Activated CD4-positive, alpha-beta memory T cell treated with anti-CD3 and anti-CD28 coated beads for 36 hours (primary cell): ENCODE results near the gene XCL1. TPM values are rescaled to one million over a fixed set of nuclear protein-coding genes. Genes with fewer than 3 reads are reported as not detected.
"Not testable (repeated sequence)": the region's sequence is repeated elsewhere in the genome, so short reads cannot be mapped to it uniquely, and the experiment has no call there.

Experiments
- CTCF ChIA-PET: fragments of 350-600 bp; sonication (Branson Sonifier 250); formaldehyde crosslinking; loops from one replicate; lab custom pipeline; 2021; ENCODE audit warnings: antibody characterized with exemption, inconsistent platforms; lab: Charles Lee
- POLR2A ChIA-PET: fragments of 350-600 bp; sonication (Branson Sonifier 250); formaldehyde crosslinking; loops from one replicate; lab custom pipeline; 2021; ENCODE audit warnings: antibody characterized with exemption; lab: Charles Lee
- DNase-seq: peaks from one replicate; pipeline ENCODE4 v3.0.0-alpha.2; 2020
- H3K27ac Mint-ChIP-seq: one replicate; pipeline ENCODE4 v1.8.0; 2021; ENCODE audit warnings: mixed read lengths
- H3K27me3 Mint-ChIP-seq: one replicate; pipeline ENCODE4 v1.8.0; 2021; ENCODE audit warnings: mixed read lengths
- H3K36me3 Mint-ChIP-seq: one replicate; pipeline ENCODE4 v1.8.0; 2021; ENCODE audit warnings: mixed read lengths
- H3K4me1 Mint-ChIP-seq: one replicate; pipeline ENCODE4 v1.8.0; 2021; ENCODE audit warnings: low read depth, mixed read lengths
- H3K4me3 Mint-ChIP-seq: one replicate; pipeline ENCODE4 v1.8.0; 2021; ENCODE audit warnings: mild to moderate bottlenecking, mixed read lengths
- H3K9me3 Mint-ChIP-seq: one replicate; pipeline ENCODE4 v1.8.0; 2021; ENCODE audit warnings: mixed read lengths
- intact Hi-C: fragments of 100-400 bp; cut with micrococcal nuclease; formaldehyde crosslinking; loops from one replicate; pipeline ENCODE4 v1.15.1; 2023
- total RNA-seq, 2 experiments: library from RNA; stranded (reverse); gene quantifications; one replicate each; pipeline ENCODE4 v1.2.3, GENCODE V29; 2021

The XCL1 gene
- 1 to 10 TPM in 1 of 2 experiments, under 1 TPM in 1; 0.97 to 1.2 TPM for total RNA-seq

DNA sequence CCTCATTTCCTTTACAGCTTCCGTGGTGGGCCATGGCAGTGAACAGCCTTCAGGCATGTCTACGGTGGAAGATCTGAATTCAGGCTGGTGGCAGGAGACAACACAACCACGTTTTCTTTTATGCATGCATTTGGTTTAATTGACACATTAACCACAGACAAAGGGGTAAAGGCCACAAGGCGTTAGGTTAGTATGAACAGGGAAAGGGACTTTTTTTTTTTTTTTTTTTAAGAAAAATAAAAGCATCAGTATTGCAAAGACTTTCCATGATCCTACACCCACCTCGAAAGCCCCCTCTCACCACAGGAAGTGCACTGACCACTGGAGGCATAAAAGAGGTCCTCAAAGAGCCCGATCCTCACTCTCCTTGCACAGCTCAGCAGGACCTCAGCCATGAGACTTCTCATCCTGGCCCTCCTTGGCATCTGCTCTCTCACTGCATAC lies at the start of gene XCL1:
TSS of gene XCL1 (plus strand) at position 361 of the 444 bp plus-strand sequence. CDS start at position 394, 33 bp downstream.
- H3K36me3 Mint-ChIP-seq, intact Hi-C loops, POLR2A ChIA-PET, H3K27me3 Mint-ChIP-seq, CTCF ChIA-PET, H3K27ac Mint-ChIP-seq, H3K4me3 Mint-ChIP-seq, H3K9me3 Mint-ChIP-seq: not testable (repeated sequence)
- DNase-seq, result peak; percentile 15
- peaks cover 18% of the 10 kb centered on the region for H3K4me1 Mint-ChIP-seq

DNA sequence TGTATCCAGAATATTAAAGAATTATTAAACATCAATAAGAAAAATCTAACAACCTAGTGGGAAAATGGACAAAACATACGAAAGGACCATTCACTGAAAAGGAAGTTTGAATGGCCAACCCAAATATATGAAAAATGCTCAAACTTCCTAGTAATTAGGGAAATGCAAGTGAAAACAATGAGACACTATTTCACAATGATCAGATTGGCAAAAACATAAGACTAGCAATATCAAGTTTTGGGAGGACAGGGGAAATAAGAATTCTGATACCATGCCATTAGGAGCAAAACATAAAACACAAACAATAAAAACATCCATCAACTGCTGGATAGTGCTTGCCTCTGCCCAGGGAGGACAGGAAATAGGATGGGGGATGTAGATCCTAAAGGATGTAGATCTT lies 46.9 kb upstream of the XCL1 start:
- Mint-ChIP-seq H3K36me3 (no peaks in the 10 kb centered on the region), H3K9me3 (no peaks in the 10 kb centered on the region), H3K4me1 (peaks cover 38% of the 10 kb centered on the region), H3K27me3 (no peaks in the 10 kb centered on the region), H3K4me3 (no peak overlapping the region), H3K27ac (no peak overlapping the region)
- DNase-seq, result no peak
- POLR2A ChIA-PET, result no interaction called here
- intact Hi-C loops, result no loop called here
- CTCF ChIA-PET, result no interaction called here

DNA sequence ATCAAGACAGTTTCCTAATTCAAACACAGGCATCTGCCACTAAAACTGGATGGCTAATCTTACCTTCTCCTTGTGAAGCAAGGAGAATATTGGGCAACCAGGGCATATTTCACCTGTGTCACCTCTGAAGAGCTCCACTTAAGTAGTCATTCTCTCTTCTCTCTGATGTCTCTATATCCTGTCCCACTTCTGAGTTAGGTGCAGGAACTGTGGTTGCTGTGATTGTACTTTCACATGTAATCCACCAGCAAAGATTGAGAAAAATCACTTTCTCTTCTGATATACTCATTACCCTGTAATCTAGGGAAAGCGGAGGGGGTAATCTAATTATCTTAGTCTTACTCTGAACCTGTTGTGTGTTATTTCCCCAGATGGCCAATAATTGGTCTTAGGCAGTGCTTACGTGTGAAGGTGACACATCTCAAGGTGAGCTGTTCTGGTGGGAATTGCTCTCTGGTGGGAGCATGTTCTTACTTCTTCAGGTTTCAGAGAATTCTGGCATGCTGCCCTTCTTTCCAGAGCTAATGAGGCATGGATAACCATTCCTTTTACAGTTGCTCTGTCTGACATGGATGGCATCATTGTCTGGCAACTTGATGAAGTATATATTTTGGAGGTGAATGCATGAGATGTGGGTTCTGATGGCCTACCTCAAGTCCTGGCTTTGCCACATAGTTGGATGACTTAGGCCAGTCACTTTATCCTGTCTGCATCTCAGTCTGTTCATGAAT lies 44.6 kb upstream of the XCL1 start:
- DNase-seq, result no peak
- no peak overlapping the region for H3K27ac Mint-ChIP-seq
- CTCF ChIA-PET, result interaction anchor here (1.3 kb wide), 1 partner anchor 92 kb away, joined by 4 read pairs; no protein-coding TSS in a partner anchor
- H3K4me1 Mint-ChIP-seq, result peaks cover 57% of the 10 kb centered on the region
- no peaks in the 10 kb centered on the region for H3K9me3 Mint-ChIP-seq
- H3K36me3 Mint-ChIP-seq, result no peaks in the 10 kb centered on the region
- H3K27me3 Mint-ChIP-seq, result no peaks in the 10 kb centered on the region
- POLR2A ChIA-PET, result interaction anchor here (1.5 kb wide), 1 partner anchor 13 kb away, joined by 4 read pairs; no protein-coding TSS in a partner anchor
- intact Hi-C loops, result loop anchor here (1.0 to 10.0 kb wide), 3 partner anchors 11 to 1163 kb away; no protein-coding TSS in a partner anchor
- no peak overlapping the region for H3K4me3 Mint-ChIP-seq

- DNase-seq, result no peak
- peak overlapping the region; percentile 25 for H3K27ac Mint-ChIP-seq
- peaks cover 8% of the 10 kb centered on the region for H3K9me3 Mint-ChIP-seq
- peaks cover 4% of the 10 kb centered on the region for H3K36me3 Mint-ChIP-seq
- H3K27me3 Mint-ChIP-seq, result no peaks in the 10 kb centered on the region
- peaks cover 64% of the 10 kb centered on the region for H3K4me1 Mint-ChIP-seq
- CTCF ChIA-PET, result interaction anchor here (1.1 kb wide), 1 partner anchor 193 kb away, joined by 6 read pairs; no protein-coding TSS in a partner anchor
- POLR2A ChIA-PET, result no interaction called here
- intact Hi-C loops, result loop anchor here (10.0 kb wide), 1 partner anchor 1159 kb away; no protein-coding TSS in a partner anchor
- no peak overlapping the region for H3K4me3 Mint-ChIP-seq
These were observed 40.9 kb upstream of the XCL1 start for GRCh38 chr1:168535536-168535935.

GRCh38 chr1:168540798-168541197 lies 35.6 kb upstream of the XCL1 start:
- H3K4me3 Mint-ChIP-seq, DNase-seq: not testable (repeated sequence)

GRCh38 chr1:168542978-168543377 lies 33.4 kb upstream of the XCL1 start:
- intact Hi-C loops, DNase-seq, H3K36me3 Mint-ChIP-seq, H3K4me1 Mint-ChIP-seq, POLR2A ChIA-PET, H3K27me3 Mint-ChIP-seq, H3K9me3 Mint-ChIP-seq, H3K27ac Mint-ChIP-seq, H3K4me3 Mint-ChIP-seq: not testable (repeated sequence)
- CTCF ChIA-PET, result interaction anchor here (1.2 kb wide), 1 partner anchor 104 kb away, joined by 3 read pairs; no protein-coding TSS in a partner anchor

More at GRCh38 chr1:168540798-168541197, 35.6 kb upstream of the XCL1 start:
- POLR2A ChIA-PET, H3K9me3 Mint-ChIP-seq, H3K36me3 Mint-ChIP-seq, CTCF ChIA-PET, intact Hi-C loops, H3K27me3 Mint-ChIP-seq, H3K27ac Mint-ChIP-seq: not testable (repeated sequence)
- peaks cover 26% of the 10 kb centered on the region for H3K4me1 Mint-ChIP-seq

- POLR2A ChIA-PET, H3K36me3 Mint-ChIP-seq, H3K4me1 Mint-ChIP-seq, H3K27me3 Mint-ChIP-seq, H3K4me3 Mint-ChIP-seq, DNase-seq, intact Hi-C loops, H3K9me3 Mint-ChIP-seq, H3K27ac Mint-ChIP-seq: not testable (repeated sequence)
- CTCF ChIA-PET, result interaction anchor here (1.2 kb wide), 1 partner anchor 105 kb away, joined by 3 read pairs; no protein-coding TSS in a partner anchor
These were observed 32.4 kb upstream of the XCL1 start, which contains the start of gene XCL2 for GRCh38 chr1:168543840-168544498. Gene XCL2 (minus strand): TSS chr1:168543997. CDS start chr1:168543964, 33 bp downstream.

- DNase-seq, POLR2A ChIA-PET, H3K27me3 Mint-ChIP-seq, H3K4me3 Mint-ChIP-seq, H3K4me1 Mint-ChIP-seq, intact Hi-C loops, H3K9me3 Mint-ChIP-seq, H3K36me3 Mint-ChIP-seq, H3K27ac Mint-ChIP-seq, CTCF ChIA-PET: not testable (repeated sequence)
These were observed 30.5 kb upstream of the XCL1 start for GRCh38 chr1:168545678-168546552.

GRCh38 chr1:168546553-168546895 lies 29.9 kb upstream of the XCL1 start:
- H3K4me1 Mint-ChIP-seq, H3K9me3 Mint-ChIP-seq, POLR2A ChIA-PET, CTCF ChIA-PET, intact Hi-C loops, H3K4me3 Mint-ChIP-seq, H3K36me3 Mint-ChIP-seq, H3K27ac Mint-ChIP-seq, H3K27me3 Mint-ChIP-seq, DNase-seq: not testable (repeated sequence)

GRCh38 chr1:168550971-168551370 lies 25.4 kb upstream of the XCL1 start:
- peaks cover 9% of the 10 kb centered on the region for H3K9me3 Mint-ChIP-seq

GRCh38 chr1:168551688-168552087 lies 24.7 kb upstream of the XCL1 start:
- CTCF ChIA-PET, result no interaction called here
- no peaks in the 10 kb centered on the region for H3K27me3 Mint-ChIP-seq
- POLR2A ChIA-PET, result no interaction called here
- no peaks in the 10 kb centered on the region for H3K36me3 Mint-ChIP-seq
- no peak overlapping the region for H3K27ac Mint-ChIP-seq
- peaks cover 7% of the 10 kb centered on the region for H3K9me3 Mint-ChIP-seq
- H3K4me1 Mint-ChIP-seq, result peaks cover 3% of the 10 kb centered on the region
- H3K4me3 Mint-ChIP-seq, result no peak overlapping the region
- DNase-seq, result no peak
- intact Hi-C loops, result no loop called here

More at GRCh38 chr1:168550971-168551370, 25.4 kb upstream of the XCL1 start:
- POLR2A ChIA-PET, result no interaction called here
- peaks cover 3% of the 10 kb centered on the region for H3K4me1 Mint-ChIP-seq
- H3K4me3 Mint-ChIP-seq, result no peak overlapping the region
- no peaks in the 10 kb centered on the region for H3K36me3 Mint-ChIP-seq
- intact Hi-C loops, result no loop called here
- no peaks in the 10 kb centered on the region for H3K27me3 Mint-ChIP-seq
- CTCF ChIA-PET, result no interaction called here
- no peak for DNase-seq
- H3K27ac Mint-ChIP-seq, result no peak overlapping the region
